Calu3 (cell line): ENCODE data around the gene NTSR1. TPM values are rescaled to one million over a fixed set of nuclear protein-coding genes. Genes with fewer than 3 reads are reported as not detected.

ENCODE experiments used
- BruUV-seq: library from RNA; stranded (reverse); fragments of 400-500 nt; replicated peaks from 2 replicates; lab custom pipeline; 2021; lab: Mats Ljungman, UMichigan
- CTCF ChIA-PET: fragments of 300-600 bp; sonication (Branson Sonifier 250); formaldehyde crosslinking; loops from one replicate; lab custom pipeline; 2022; ENCODE audit warnings: antibody characterized with exemption; lab: Charles Lee
- DNase-seq: peaks from one replicate; pipeline ENCODE4 v3.0.0; 2022
- H3K27ac Mint-ChIP-seq: one replicate; pipeline ENCODE4 v1.8.0; 2022; ENCODE audit warnings: mixed read lengths; ENCODE audit not compliant: unreplicated experiment
- H3K27me3 Mint-ChIP-seq: one replicate; pipeline ENCODE4 v1.8.0; 2022; ENCODE audit warnings: mixed read lengths; ENCODE audit not compliant: unreplicated experiment
- H3K36me3 Mint-ChIP-seq: one replicate; pipeline ENCODE4 v1.8.0; 2022; ENCODE audit warnings: mild to moderate bottlenecking, moderate library complexity, mixed read lengths; ENCODE audit not compliant: insufficient read depth, unreplicated experiment
- H3K4me1 Mint-ChIP-seq: one replicate; pipeline ENCODE4 v1.8.0; 2022; ENCODE audit warnings: mild to moderate bottlenecking, low read depth, mixed read lengths; ENCODE audit not compliant: unreplicated experiment
- H3K4me3 Mint-ChIP-seq: one replicate; pipeline ENCODE4 v1.8.0; 2022; ENCODE audit warnings: mild to moderate bottlenecking, low read depth, moderate library complexity, mixed read lengths; ENCODE audit not compliant: unreplicated experiment
- H3K9me3 Mint-ChIP-seq: one replicate; pipeline ENCODE4 v1.8.0; 2022; ENCODE audit warnings: low read depth, mixed read lengths; ENCODE audit not compliant: unreplicated experiment
- intact Hi-C: fragments of 100-400 bp; cut with micrococcal nuclease; formaldehyde crosslinking; loops from one replicate; pipeline ENCODE4 v1.10.0; 2022; ENCODE audit not compliant: unreplicated experiment
- total RNA-seq: library from RNA; stranded (reverse); gene quantifications from 2 replicates; pipeline ENCODE4 v1.2.3, GENCODE V29; 2022
- TF ChIP-seq, protein P1 (sequence below): fragments of 200-600 bp; IDR thresholded peaks from one replicate; pipeline ENCODE4 v1.8.0; 2022; ENCODE audit warnings: antibody characterized with exemption; ENCODE audit not compliant: unreplicated experiment

The NTSR1 gene
- total RNA-seq, 1 experiment from 2014 or later, result not detected

DNA sequence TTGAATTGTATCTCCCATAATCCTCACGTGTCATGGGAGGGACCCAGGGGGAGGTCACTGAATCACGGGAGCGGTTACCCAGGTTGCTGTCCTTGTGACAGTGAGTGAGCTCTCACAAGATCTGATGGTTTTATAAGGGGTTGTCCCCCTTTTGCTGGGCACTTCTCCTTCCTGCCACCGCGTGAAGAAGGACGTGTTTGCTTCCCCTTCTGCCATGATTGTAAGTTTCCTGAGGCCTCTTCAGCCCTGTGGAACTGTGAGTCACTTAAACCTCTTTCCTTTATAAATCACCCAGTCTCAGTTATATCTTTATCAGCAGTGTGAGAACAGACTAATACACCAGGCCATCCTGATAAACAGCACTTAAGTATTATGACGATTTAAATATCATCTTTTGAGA lies 78.7 kb downstream of the NTSR1 start:
- no TSS peak for BruUV-seq
- no peaks in the 10 kb centered on the region for H3K36me3 Mint-ChIP-seq
- H3K27me3 Mint-ChIP-seq, result peaks cover 37% of the 10 kb centered on the region

DNA sequence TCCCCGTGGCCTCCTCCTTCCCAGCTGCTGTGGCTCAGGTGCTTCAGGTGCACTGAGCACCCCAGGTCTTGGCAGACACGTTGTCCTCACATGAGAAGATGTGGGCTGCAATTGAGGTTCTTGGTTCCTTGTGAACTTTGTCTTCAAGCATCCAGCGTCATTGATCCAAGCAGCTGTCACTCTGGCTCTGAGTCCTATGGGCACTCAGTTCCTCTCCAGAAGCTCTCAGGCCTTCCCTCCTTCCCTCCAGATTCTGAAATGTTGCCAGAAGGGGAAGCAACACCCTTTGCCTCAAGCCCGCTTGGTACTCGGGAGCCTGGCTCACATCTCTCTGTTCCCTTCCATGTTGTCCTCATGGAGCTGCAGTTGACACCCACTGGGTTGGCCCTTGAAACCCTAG lies 79.2 kb downstream of the NTSR1 start:
- intact Hi-C loops, result no loop called here

More for the DNA sequence above, 78.7 kb downstream of the NTSR1 start:
- Mint-ChIP-seq H3K4me1 (peaks cover 12% of the 10 kb centered on the region), H3K27ac (no peak overlapping the region), H3K4me3 (no peak overlapping the region), H3K9me3 (no peaks in the 10 kb centered on the region)
- no peak for DNase-seq
- CTCF ChIA-PET, result interaction anchor here (0.7 kb wide), 1 partner anchor 257 kb away, joined by 3 read pairs; no protein-coding TSS in a partner anchor
- intact Hi-C loops, result no loop called here
- TF ChIP-seq, protein P1, sequence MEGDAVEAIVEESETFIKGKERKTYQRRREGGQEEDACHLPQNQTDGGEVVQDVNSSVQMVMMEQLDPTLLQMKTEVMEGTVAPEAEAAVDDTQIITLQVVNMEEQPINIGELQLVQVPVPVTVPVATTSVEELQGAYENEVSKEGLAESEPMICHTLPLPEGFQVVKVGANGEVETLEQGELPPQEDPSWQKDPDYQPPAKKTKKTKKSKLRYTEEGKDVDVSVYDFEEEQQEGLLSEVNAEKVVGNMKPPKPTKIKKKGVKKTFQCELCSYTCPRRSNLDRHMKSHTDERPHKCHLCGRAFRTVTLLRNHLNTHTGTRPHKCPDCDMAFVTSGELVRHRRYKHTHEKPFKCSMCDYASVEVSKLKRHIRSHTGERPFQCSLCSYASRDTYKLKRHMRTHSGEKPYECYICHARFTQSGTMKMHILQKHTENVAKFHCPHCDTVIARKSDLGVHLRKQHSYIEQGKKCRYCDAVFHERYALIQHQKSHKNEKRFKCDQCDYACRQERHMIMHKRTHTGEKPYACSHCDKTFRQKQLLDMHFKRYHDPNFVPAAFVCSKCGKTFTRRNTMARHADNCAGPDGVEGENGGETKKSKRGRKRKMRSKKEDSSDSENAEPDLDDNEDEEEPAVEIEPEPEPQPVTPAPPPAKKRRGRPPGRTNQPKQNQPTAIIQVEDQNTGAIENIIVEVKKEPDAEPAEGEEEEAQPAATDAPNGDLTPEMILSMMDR, result no peak

DNA sequence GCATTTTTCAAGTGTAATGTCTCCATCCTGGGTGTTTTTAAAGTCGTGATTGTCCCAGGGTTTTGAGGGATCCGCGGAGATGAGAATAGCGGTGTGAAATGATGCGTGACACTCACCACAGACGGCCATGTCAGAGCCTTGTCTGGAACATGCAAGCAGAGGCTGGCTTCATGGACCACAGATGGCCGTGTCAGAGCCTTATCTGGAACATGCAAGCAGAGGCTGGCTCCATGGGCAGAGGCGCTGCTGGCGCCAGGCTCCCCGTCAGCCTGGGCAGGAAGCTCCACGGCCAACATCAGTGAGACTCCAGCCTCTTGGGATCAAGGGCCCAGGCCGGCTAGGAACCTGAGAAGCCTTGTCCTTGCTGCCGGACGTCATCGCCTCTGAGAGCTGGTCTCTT lies 80.0 kb downstream of the NTSR1 start:
- H3K4me1 Mint-ChIP-seq, result peaks cover 25% of the 10 kb centered on the region
- no peak overlapping the region for H3K27ac Mint-ChIP-seq
- CTCF ChIA-PET, result interaction anchor here (0.7 to 1.1 kb wide), 3 partner anchors 37 to 911 kb away, joined by 3 read pairs; no protein-coding TSS in a partner anchor
- intact Hi-C loops, result no loop called here
- H3K36me3 Mint-ChIP-seq, result peaks cover 8% of the 10 kb centered on the region
- no TSS peak for BruUV-seq
- H3K9me3 Mint-ChIP-seq, result no peaks in the 10 kb centered on the region
- no peak overlapping the region for H3K4me3 Mint-ChIP-seq
- TF ChIP-seq, protein P1, result no peak
- no peak for DNase-seq
- peaks cover 44% of the 10 kb centered on the region for H3K27me3 Mint-ChIP-seq

More for the DNA sequence above, 79.2 kb downstream of the NTSR1 start:
- CTCF ChIA-PET, result interaction anchor here (0.7 to 0.9 kb wide), 2 partner anchors 84 to 257 kb away, joined by 3 read pairs; no protein-coding TSS in a partner anchor
- Mint-ChIP-seq H3K36me3 (peaks cover under 1% of the 10 kb centered on the region), H3K4me1 (peaks cover 17% of the 10 kb centered on the region), H3K27ac (no peak overlapping the region), H3K4me3 (no peak overlapping the region), H3K27me3 (peaks cover 39% of the 10 kb centered on the region), H3K9me3 (no peaks in the 10 kb centered on the region)
- no peak for DNase-seq
- TF ChIP-seq, protein P1, result no peak
- no TSS peak for BruUV-seq

DNA sequence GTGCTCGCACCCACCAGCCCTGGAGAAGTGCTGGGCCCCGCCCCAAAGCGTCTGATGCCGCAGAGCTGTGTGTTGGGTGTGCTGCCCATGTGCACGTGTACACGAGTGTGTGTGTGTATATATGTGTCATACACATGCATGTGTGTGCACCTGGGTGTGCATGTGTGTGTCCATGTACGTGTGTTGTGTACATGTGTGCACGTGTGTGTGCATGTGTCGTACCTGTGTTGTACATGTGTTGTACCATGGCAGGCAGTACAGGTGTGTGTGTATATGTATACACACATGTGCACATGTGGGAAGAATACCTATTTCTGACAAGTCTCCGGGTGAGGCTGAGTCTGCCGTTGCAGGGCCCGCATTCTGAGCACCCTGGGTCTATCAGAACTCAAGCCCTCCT lies 81.4 kb downstream of the NTSR1 start:
- Mint-ChIP-seq H3K36me3 (peaks cover 22% of the 10 kb centered on the region), H3K4me3 (no peak overlapping the region), H3K27me3 (peaks cover 44% of the 10 kb centered on the region), H3K4me1 (peaks cover 27% of the 10 kb centered on the region), H3K9me3 (no peaks in the 10 kb centered on the region), H3K27ac (no peak overlapping the region)
- TF ChIP-seq, protein P1, result no peak
- BruUV-seq, result no TSS peak
- intact Hi-C loops, result loop anchor here (2.0 to 5.0 kb wide), 3 partner anchors 103 to 288 kb away; no protein-coding TSS in a partner anchor
- DNase-seq, result no peak
- CTCF ChIA-PET, result interaction anchor here (0.7 to 0.9 kb wide), 2 partner anchors 87 to 411 kb away, joined by 3 read pairs; no protein-coding TSS in a partner anchor
